ENCODE results near the gene HOXA5.

HOXA5 gene

DNA sequence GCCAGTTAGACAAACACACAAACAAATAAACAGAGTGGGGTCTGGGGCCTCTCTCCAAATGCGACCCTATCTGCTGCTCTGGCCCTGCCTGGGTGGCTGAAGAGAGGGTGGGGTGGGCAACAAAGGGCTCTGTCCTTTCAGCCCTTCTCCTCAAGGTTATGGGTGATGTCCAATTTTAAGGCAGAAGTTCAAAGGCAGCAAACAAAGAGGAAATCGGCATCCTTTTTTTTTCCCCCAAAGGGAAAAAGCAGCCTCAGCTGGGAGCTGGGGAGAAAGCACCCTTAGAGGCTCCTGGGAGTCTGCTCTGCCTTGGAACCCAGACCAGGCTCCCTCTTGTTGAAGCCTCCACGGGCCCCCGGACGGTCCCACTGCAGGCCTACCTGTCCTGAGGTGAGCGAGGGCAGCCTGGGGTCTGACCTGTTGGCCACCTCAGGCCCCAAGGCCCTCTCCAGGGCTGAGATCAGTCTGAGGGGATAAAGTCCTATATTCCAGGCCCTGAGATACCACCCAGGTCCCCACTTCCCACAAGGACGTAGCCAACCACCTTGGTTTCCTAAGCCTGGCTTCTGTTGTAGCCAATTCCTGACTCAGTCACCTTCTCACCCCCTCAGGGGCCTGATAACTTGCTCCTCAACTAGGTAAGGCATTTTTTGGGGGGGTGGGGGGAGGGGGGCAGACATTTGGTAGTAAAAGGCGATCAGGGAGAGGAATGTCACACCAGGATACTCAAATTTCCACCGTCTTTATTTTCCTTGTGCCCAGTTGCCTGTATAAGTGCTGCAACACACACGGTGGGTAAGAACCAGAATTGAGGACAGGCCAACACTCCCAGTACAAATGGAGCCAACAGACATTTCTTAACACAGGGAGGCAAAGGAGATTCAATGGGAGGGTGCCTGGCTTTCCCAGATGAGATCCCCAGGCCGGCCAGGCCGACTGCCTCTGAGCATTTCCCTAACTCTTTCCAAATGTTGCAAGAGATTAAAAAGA, 37.2 kb upstream of the HOXA5 start:
- Histone ChIP-seq H3K4me3 (ENCODE audit: low read depth, low read length) (peak overlapping the region; percentile 76), H3K4me1 (ENCODE audit: control insufficient read depth, insufficient read depth, low read length) (peaks cover 29% of the 10 kb centered on the region), H3K9me3 (ENCODE audit: control insufficient read depth, insufficient read depth, low read depth, low read length) (no peaks in the 10 kb centered on the region), H3K36me3 (ENCODE audit: control insufficient read depth in 2 of 2, insufficient read depth in 1 of 2, low read length in 2 of 2) (peaks cover 0 to 10% of the 10 kb centered on the region in 2 experiments; a peak in 2 of 3 replicates), H3K27ac (ENCODE audit: extremely low read depth, low read depth, low read length) (peak overlapping the region; percentile 99)
- peak; percentile 54; the same call in 1 of the 2 replicates for TF ChIP-seq FEZF1 (tag by site-specific recombination; IDR thresholded peaks at IDR 0.05)
- TF ChIP-seq, protein P1, sequence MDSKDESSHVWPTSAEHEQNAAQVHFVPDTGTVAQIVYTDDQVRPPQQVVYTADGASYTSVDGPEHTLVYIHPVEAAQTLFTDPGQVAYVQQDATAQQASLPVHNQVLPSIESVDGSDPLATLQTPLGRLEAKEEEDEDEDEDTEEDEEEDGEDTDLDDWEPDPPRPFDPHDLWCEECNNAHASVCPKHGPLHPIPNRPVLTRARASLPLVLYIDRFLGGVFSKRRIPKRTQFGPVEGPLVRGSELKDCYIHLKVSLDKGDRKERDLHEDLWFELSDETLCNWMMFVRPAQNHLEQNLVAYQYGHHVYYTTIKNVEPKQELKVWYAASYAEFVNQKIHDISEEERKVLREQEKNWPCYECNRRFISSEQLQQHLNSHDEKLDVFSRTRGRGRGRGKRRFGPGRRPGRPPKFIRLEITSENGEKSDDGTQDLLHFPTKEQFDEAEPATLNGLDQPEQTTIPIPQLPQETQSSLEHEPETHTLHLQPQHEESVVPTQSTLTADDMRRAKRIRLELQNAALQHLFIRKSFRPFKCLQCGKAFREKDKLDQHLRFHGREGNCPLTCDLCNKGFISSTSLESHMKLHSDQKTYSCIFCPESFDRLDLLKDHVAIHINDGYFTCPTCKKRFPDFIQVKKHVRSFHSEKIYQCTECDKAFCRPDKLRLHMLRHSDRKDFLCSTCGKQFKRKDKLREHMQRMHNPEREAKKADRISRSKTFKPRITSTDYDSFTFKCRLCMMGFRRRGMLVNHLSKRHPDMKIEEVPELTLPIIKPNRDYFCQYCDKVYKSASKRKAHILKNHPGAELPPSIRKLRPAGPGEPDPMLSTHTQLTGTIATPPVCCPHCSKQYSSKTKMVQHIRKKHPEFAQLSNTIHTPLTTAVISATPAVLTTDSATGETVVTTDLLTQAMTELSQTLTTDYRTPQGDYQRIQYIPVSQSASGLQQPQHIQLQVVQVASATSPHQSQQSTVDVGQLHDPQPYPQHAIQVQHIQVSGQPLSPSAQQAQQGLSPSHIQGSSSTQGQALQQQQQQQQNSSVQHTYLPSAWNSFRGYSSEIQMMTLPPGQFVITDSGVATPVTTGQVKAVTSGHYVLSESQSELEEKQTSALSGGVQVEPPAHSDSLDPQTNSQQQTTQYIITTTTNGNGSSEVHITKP (tag by site-specific recombination; IDR thresholded peaks at IDR 0.05), result 0 out of 2 replicates have a peak, but pooled peaks have one; percentile 32
- TF ChIP-seq GLIS1 (tag by site-specific recombination; IDR thresholded peaks at IDR 0.05), result peak; percentile 20
- TF ChIP-seq ZNF701 (tag by site-specific recombination; IDR thresholded peaks at IDR 0.05), result no peak
- TF ChIP-seq ZNF398 (tag by site-specific recombination; IDR thresholded peaks at IDR 0.05), result peak; percentile 48; the same call in 1 of the 2 replicates
- TF ChIP-seq ZNF366 (tag by site-specific recombination; conservative IDR thresholded peaks at IDR 0.05), result 0 out of 2 replicates have a peak, but pooled peaks have one; percentile 37
- no peak for TF ChIP-seq KLF1 (tag by site-specific recombination; IDR thresholded peaks at IDR 0.05)
- TF ChIP-seq ZNF600 (tag by site-specific recombination; IDR thresholded peaks at IDR 0.05), result peak; percentile 36; the same call in 1 of the 2 replicates
- peak; percentile 56; the same call in 1 of the 2 replicates for TF ChIP-seq IKZF3 (tag by site-specific recombination; IDR thresholded peaks at IDR 0.05)
- no peak for TF ChIP-seq ZNF175 (tag by site-specific recombination; IDR thresholded peaks at IDR 0.05)
- peak; percentile 28 for TF ChIP-seq ZBTB20 (tag by site-specific recombination; IDR thresholded peaks at IDR 0.05)
- TF ChIP-seq, protein P2, sequence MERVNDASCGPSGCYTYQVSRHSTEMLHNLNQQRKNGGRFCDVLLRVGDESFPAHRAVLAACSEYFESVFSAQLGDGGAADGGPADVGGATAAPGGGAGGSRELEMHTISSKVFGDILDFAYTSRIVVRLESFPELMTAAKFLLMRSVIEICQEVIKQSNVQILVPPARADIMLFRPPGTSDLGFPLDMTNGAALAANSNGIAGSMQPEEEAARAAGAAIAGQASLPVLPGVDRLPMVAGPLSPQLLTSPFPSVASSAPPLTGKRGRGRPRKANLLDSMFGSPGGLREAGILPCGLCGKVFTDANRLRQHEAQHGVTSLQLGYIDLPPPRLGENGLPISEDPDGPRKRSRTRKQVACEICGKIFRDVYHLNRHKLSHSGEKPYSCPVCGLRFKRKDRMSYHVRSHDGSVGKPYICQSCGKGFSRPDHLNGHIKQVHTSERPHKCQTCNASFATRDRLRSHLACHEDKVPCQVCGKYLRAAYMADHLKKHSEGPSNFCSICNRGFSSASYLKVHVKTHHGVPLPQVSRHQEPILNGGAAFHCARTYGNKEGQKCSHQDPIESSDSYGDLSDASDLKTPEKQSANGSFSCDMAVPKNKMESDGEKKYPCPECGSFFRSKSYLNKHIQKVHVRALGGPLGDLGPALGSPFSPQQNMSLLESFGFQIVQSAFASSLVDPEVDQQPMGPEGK (tag by site-specific recombination; IDR thresholded peaks at IDR 0.05), result 0 out of 2 replicates have a peak, but pooled peaks have one; percentile 32
- TF ChIP-seq HOXA7 (CRISPR knock-in tag; IDR thresholded peaks at IDR 0.05; ENCODE audit: borderline replicate concordance), result no peak
- peak; percentile 5; the same call in 1 of the 2 replicates for TF ChIP-seq ZBTB8A (tag by site-specific recombination; IDR thresholded peaks at IDR 0.05)
- CTCF ChIA-PET, result interaction anchor here (0.5 to 2.6 kb wide), 8 partner anchors 10 to 1394 kb away, joined by 3 to 15 read pairs (median 4); no protein-coding TSS in a partner anchor
- POLR2A ChIA-PET, result interaction anchor here (0.7 to 7.6 kb wide), 16 partner anchors 8 to 1318 kb away, joined by 4 to 237 read pairs (median 8); partner anchors contain the start of genes HOXA10, HOXA5, HOXA6 and HOXA7
